Sigmoid colon (tissue), 7 donors: ENCODE data around the gene B4GALNT2. TPM values are rescaled to one million over a fixed set of nuclear protein-coding genes. Genes with fewer than 3 reads are reported as not detected.

Experiments used
- DNase-seq: peaks from one replicate; pipeline ENCODE4 v3.0.0-alpha.2; 2019
- H3K27ac ChIP-seq, 4 donors: fragments of 200-600 bp; sonication (generic); one replicate each; pipeline ENCODE4 v1.5.1; 2016 to 2019; ENCODE audit warnings: mild to moderate bottlenecking in 1 of 4
- H3K27me3 ChIP-seq, 3 donors: fragments of 200-600 bp; sonication (generic); one replicate each; pipeline ENCODE4 v1.5.1; 2019; ENCODE audit warnings: mild to moderate bottlenecking in 1 of 3
- H3K36me3 ChIP-seq, 4 donors: fragments of 200-600 bp; sonication (generic); one replicate each; pipeline ENCODE4 v1.5.1; 2016 to 2019
- H3K4me1 ChIP-seq, 4 donors: fragments of 200-600 bp; sonication (generic); one replicate each; pipeline ENCODE4 v1.5.1; 2017 to 2019
- H3K4me3 ChIP-seq, 4 donors: fragments of 200-600 bp; sonication (generic); one replicate each; pipeline ENCODE4 v1.5.1; 2017 to 2019; ENCODE audit warnings: mild to moderate bottlenecking in 2 of 4, moderate library complexity in 1 of 4
- H3K9me3 ChIP-seq, 4 donors: fragments of 200-600 bp in 3 of 4; sonication (generic) in 3 of 4; one replicate each; pipeline versions ENCODE4 v1.5.1 to v1.6.1; 2013 to 2019
- CTCF ChIP-seq, 4 experiments: fragments of 450-650 bp in 3 of 4; fragments of 200-600 bp in 1 of 4; IDR thresholded peaks; one replicate each; pipeline ENCODE4 v1.5.1; 2016 to 2019; ENCODE audit warnings: antibody characterized with exemption in 4 of 4, mild to moderate bottlenecking in 3 of 4, moderate library complexity in 2 of 4
- EP300 ChIP-seq, 4 donors: sonication (generic); formaldehyde crosslinking; IDR thresholded peaks; one replicate each; pipeline ENCODE4 v1.6.1; 2017; ENCODE audit warnings: antibody characterized with exemption in 4 of 4
- POLR2A ChIP-seq, 2 donors: fragments of 450-650 bp; IDR thresholded peaks; one replicate each; pipeline ENCODE4 v1.6.1; 2016; ENCODE audit warnings: antibody characterized with exemption in 2 of 2, mild to moderate bottlenecking in 2 of 2, moderate library complexity in 2 of 2
- POLR2AphosphoS5 ChIP-seq, 4 donors: sonication (generic); formaldehyde crosslinking; IDR thresholded peaks; one replicate each; pipeline ENCODE4 v1.6.1; 2017; ENCODE audit warnings: antibody characterized with exemption in 4 of 4
- WGBS, 2 donors: extraction: QIAGEN DNeasy Blood & Tissue Kit; methylation state at CpG; one replicate each; pipeline ENCODE4 v1.1.7; 2013; 5-methylcytosine and 5-hydroxymethylcytosine counted together
- intact Hi-C: fragments of 100-400 bp; cut with DNase I; formaldehyde crosslinking; loops from one replicate; pipeline ENCODE4 v1.15.1; 2023
- polyA plus RNA-seq, 3 donors: library from polyadenylated mRNA; stranded (reverse); fragments of 200-250 nt; gene quantifications; one replicate each; pipeline ENCODE4 v1.2.3, GENCODE V29; 2013
- total RNA-seq, 4 donors: library from RNA; depleted of rRNA; stranded (reverse); fragments of >200 nt; gene quantifications; one replicate each; pipeline ENCODE4 v1.1.0, GENCODE V29; 2016
- donor health status: healthy with polysubstance abuse.
- donor health status: Bipolar disorder and iron deficiency.
- donor health status: healthy.

B4GALNT2 gene
- total and polyA plus RNA-seq, 7 donors: 2.4 to 4.1 (median 3.9) TPM; not detected in 4

DNA sequence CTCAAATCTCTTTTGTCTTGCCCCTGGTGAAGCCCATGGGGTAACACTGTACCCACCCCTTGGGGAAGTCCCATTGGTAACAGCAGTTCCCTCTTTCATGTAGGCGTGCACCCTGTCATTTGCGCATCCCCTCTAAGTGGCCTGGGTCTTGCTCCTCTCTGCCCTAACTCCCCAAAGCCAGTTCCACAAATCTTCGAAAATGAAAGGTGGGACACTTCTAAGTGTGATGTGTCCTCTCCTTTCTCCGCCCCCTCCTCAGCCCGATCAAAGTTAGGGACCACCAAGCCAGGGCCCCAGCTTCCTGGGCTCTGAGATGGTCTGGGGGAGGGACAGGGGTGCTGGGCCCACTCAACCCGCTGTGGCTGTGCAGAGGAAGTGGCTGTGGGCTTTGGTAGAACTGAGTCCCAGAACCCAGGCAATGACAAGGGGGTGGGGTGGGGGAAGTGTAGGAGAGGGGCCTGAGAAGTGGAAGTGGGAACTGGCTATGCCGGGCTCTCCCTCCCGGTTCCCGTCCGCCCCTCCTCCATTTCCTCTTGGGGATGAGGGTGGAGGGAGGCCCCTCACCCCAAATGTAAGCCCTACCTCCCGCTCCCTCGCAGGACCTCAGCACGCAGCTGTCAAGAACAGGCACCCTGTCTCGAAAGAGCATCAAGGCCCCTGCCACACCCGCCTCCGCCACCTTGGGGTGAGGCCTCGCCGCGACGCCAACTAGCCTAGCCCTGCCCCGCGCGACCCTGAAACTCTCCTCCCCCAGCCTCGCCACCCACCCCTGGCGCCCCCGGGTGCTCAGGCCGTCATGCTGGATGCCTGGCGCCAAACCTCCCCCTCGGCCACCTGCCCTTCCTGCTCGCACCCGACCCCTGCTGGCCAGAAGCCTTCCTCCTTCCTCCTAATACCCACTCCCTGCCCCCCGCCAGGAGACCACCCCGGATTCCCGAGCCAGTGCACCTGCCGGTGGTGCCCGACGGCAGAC lies 86.7 kb downstream of the B4GALNT2 start:
- DNase-seq: no peak
- H3K4me3 ChIP-seq: no peak overlapping the region
- H3K9me3 ChIP-seq: no peaks in the 10 kb centered on the region
- intact Hi-C loops: no loop called here
- peaks cover 11 to 49% (median 38%) of the 10 kb centered on the region in 3 donors for H3K27me3 ChIP-seq
- H3K36me3 ChIP-seq: no peaks in the 10 kb centered on the region
- H3K27ac ChIP-seq: no peak overlapping the region
- peaks cover 0 to 11% (median 10%) of the 10 kb centered on the region in 4 donors for H3K4me1 ChIP-seq
- no peak for TF ChIP-seq CTCF (IDR thresholded peaks at IDR 0.05)
- no peak for TF ChIP-seq POLR2A (IDR thresholded peaks at IDR 0.05)
- no peak for TF ChIP-seq POLR2AphosphoS5 (IDR thresholded peaks at IDR 0.05)
- TF ChIP-seq EP300 (IDR thresholded peaks at IDR 0.05): no peak
- WGBS, 2 donors: 26 to 36% methylated on average over 37 of the region's 37 CpGs

DNA sequence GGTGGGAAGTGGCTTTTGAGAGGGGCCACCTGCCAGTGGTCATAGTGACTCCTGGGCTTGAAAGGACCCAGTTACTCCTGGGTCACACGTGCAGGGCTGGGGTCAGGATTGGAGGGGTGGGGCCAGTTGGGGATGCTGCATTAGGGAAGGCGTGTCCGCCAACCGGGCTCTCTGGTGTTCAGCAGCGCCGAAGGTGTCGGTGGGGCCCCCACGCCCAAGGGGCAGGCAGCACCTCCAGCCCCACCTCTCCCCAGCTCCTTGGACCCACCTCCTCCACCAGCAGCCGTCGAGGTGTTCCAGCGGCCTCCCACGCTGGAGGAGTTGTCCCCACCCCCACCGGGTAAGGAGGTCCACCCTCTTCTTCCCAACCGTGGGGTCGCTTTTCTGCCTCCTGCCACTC lies 87.4 kb downstream of the B4GALNT2 start:
- H3K27ac ChIP-seq: no peak overlapping the region
- no peak overlapping the region for H3K4me3 ChIP-seq
- WGBS, 2 donors: 58 to 80% methylated on average over 15 of the region's 15 CpGs

GRCh38 chr17:49223168-49223516 lies 90.6 kb downstream of the B4GALNT2 start:
- DNase-seq: no peak
- intact Hi-C loops: no loop called here
- no peak for TF ChIP-seq CTCF (IDR thresholded peaks at IDR 0.05)
- peaks cover 0 to 19% (median 17%) of the 10 kb centered on the region in 4 donors for H3K4me1 ChIP-seq
- H3K4me3 ChIP-seq: no peak overlapping the region
- H3K9me3 ChIP-seq: no peaks in the 10 kb centered on the region
- H3K27me3 ChIP-seq: peaks cover 24 to 80% (median 66%) of the 10 kb centered on the region in 3 donors
- H3K36me3 ChIP-seq: no peaks in the 10 kb centered on the region
- H3K27ac ChIP-seq: no peak overlapping the region
- WGBS, 2 donors: 9 to 30% methylated on average over 9 of the region's 9 CpGs

More for the DNA sequence above, 87.4 kb downstream of the B4GALNT2 start:
- H3K27me3 ChIP-seq: peaks cover 19 to 57% (median 46%) of the 10 kb centered on the region in 3 donors
- DNase-seq: no peak
- intact Hi-C loops: no loop called here
- H3K36me3 ChIP-seq: no peaks in the 10 kb centered on the region
- TF ChIP-seq EP300 (IDR thresholded peaks at IDR 0.05): no peak
- no peak for TF ChIP-seq POLR2A (IDR thresholded peaks at IDR 0.05)
- TF ChIP-seq CTCF (IDR thresholded peaks at IDR 0.05): no peak
- TF ChIP-seq POLR2AphosphoS5 (IDR thresholded peaks at IDR 0.05): no peak
- H3K4me1 ChIP-seq: peaks cover 0 to 19% (median 17%) of the 10 kb centered on the region in 4 donors
- H3K9me3 ChIP-seq: no peaks in the 10 kb centered on the region

- DNase-seq: no peak
- Histone ChIP-seq H3K4me3 (peak overlapping the region in 2 of 4 donors; percentile 22 to 28), H3K27ac (no peak overlapping the region), H3K36me3 (no peaks in the 10 kb centered on the region), H3K27me3 (peaks cover 24 to 80% (median 66%) of the 10 kb centered on the region in 3 donors), H3K9me3 (no peaks in the 10 kb centered on the region), H3K4me1 (peaks cover 0 to 19% (median 17%) of the 10 kb centered on the region in 4 donors)
- 2 to 5% methylated on average over 31 of the region's 31 CpGs for WGBS, 2 donors
- intact Hi-C loops: no loop called here
- peak; percentile 18 to 72 (median 67) for TF ChIP-seq CTCF (IDR thresholded peaks at IDR 0.05)
- no peak for TF ChIP-seq POLR2AphosphoS5 (IDR thresholded peaks at IDR 0.05)
Observed at GRCh38 chr17:49223517-49224197, 91.1 kb downstream of the B4GALNT2 start.
